ENCODE measurements around the gene CYP2U1.
"Not testable (repeated sequence)": the region's sequence is repeated elsewhere in the genome, so short reads cannot be mapped to it uniquely, and the experiment has no call there.

CYP2U1 gene

DNA sequence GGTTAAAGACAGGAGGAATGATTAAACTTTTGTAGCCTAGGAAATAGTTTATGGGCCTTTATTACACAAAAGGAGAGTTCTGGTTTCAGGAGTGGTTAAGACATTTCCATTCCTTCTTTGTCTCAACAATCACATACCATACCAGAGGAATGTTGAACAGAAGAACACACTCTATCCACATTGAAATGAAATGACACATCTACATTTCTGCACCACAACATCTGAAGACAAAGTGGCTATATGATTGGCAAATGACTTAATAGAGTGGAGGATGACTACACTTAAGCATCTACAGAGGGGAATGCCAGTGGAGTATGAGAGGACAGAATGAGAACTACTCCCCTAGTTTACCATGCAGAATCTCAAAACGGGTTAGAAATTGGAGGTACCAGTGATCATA is 8.0 kb downstream of the CYP2U1 start:
- H3K36me3 Mint-ChIP-seq (ENCODE audit: low read depth), result no peaks in the 10 kb centered on the region
- intact Hi-C loops (cut with micrococcal nuclease), result no loop called here
- no peak overlapping the region for H3K4me3 Mint-ChIP-seq
- no peaks in the 10 kb centered on the region for H3K9me3 Mint-ChIP-seq
- no peaks in the 10 kb centered on the region for H3K27me3 Mint-ChIP-seq
- no peak overlapping the region for H3K27ac Mint-ChIP-seq
- H3K4me1 Mint-ChIP-seq (ENCODE audit: low read depth), result peaks cover 5% of the 10 kb centered on the region

DNA sequence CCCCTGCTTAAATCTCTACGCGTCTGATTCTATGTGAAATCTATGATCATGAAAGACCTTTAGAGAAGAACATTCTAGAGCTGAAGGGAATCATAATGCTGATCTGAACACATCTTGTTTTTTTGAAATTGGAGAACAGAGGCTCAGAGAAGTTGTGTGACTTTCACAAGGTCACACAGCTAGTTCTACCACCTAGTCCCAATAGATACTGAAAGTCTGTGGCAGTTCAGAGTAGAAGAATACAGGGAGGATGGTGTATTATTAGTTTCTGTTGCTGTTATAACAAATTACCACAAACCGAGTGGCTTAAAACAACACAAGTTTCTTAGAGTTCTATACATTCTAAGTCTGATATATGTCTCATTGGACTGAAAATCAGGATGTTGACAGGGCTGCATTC is 14.5 kb downstream of the CYP2U1 start:
- H3K4me3 Mint-ChIP-seq, result no peak overlapping the region
- intact Hi-C loops (cut with micrococcal nuclease), result no loop called here
- no peak overlapping the region for H3K27ac Mint-ChIP-seq
- no peaks in the 10 kb centered on the region for H3K9me3 Mint-ChIP-seq
- no peaks in the 10 kb centered on the region for H3K27me3 Mint-ChIP-seq
- H3K36me3 Mint-ChIP-seq (ENCODE audit: low read depth), result no peaks in the 10 kb centered on the region
- no peaks in the 10 kb centered on the region for H3K4me1 Mint-ChIP-seq (ENCODE audit: low read depth)

DNA sequence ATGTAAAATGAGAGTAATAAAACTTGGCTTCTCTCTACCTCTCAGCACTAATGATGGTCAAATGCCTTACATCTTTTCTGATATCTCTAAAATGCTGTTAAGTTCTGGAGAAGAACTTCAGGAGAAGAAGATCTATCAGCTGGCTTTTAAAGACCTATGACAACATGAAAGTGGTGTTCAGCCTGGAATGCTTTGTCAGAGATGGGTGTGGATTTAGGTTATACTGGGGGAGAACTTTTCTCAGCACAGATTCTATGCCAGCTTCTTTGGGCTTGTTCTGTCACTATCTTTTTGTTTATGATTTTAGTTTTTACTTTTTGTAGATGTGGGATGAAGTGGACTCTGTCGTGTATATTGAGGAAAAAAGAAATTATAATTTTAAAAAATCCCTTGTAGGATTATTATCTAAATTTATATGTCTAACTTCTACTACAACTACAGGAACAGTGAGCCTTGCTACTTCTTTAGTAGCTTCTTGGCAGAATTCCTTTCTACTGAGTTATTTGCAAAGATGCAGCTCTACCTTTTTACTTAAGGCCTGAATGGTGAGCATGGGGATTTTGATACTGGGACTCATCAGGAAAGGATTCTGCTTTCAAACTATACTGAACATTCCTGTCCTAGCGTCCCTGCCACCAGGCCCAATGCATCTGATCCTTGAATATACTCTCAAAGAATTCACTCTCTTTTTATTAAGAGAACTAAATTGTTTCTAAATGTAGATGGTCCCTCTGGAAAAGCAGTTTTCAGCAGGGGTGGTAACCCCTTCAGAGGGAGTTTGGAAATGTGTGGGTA is 19.6 kb downstream of the CYP2U1 start:
- no peak overlapping the region for H3K4me3 Mint-ChIP-seq

DNA sequence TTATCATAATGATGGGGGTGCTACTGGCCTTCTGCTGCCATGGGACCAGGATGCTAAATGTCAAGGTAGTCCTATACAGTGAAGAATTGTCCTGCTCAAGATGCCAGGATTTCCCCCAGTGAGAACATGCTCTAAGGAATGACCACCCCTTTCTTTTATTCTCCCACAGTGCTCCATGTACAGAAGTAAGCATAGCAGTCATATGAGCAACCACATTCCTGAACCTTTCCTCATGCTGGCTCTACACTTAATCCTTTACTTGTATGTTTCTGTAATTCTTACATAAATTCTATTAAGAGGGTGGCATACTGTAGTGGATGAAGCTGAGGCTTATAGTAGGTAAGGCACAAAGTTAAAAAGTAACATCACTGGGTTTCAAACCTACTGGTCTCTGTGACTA is 20.2 kb downstream of the CYP2U1 start:
- Mint-ChIP-seq H3K27me3 (no peaks in the 10 kb centered on the region), H3K4me1 (ENCODE audit: low read depth) (no peaks in the 10 kb centered on the region), H3K9me3 (peaks cover 17% of the 10 kb centered on the region), H3K4me3 (no peak overlapping the region), H3K36me3 (ENCODE audit: low read depth) (no peaks in the 10 kb centered on the region), H3K27ac (no peak overlapping the region)
- intact Hi-C loops (cut with micrococcal nuclease), result no loop called here

More for the DNA sequence above, 19.6 kb downstream of the CYP2U1 start:
- peaks cover 11% of the 10 kb centered on the region for H3K9me3 Mint-ChIP-seq
- H3K27ac Mint-ChIP-seq, result no peak overlapping the region
- no peaks in the 10 kb centered on the region for H3K27me3 Mint-ChIP-seq
- no peaks in the 10 kb centered on the region for H3K36me3 Mint-ChIP-seq (ENCODE audit: low read depth)
- no peaks in the 10 kb centered on the region for H3K4me1 Mint-ChIP-seq (ENCODE audit: low read depth)
- intact Hi-C loops (cut with micrococcal nuclease), result no loop called here

DNA sequence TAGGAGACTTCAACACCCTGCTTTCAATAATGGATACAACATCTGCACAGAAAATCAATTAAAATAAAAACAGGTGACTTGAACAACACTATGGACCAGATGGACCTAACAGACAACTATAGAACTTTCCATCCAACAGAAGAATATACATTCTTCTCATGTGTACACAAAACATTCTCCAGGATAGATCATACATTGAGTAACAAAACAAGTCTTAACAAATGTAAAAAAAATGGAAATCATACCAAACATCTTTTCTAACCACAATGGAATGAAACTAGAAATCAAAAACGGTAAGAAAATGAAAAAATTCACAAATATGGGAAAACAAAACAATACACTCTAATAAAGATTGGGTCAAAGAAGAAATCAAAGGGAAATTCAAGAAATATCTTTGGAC is 24.7 kb downstream of the CYP2U1 start:
- H3K27ac Mint-ChIP-seq, result no peak overlapping the region
- no peaks in the 10 kb centered on the region for H3K27me3 Mint-ChIP-seq
- no peaks in the 10 kb centered on the region for H3K4me1 Mint-ChIP-seq (ENCODE audit: low read depth)
- no peak overlapping the region for H3K4me3 Mint-ChIP-seq
- H3K36me3 Mint-ChIP-seq (ENCODE audit: low read depth), result no peaks in the 10 kb centered on the region
- intact Hi-C loops (cut with micrococcal nuclease), result no loop called here
- peaks cover 40% of the 10 kb centered on the region for H3K9me3 Mint-ChIP-seq

DNA sequence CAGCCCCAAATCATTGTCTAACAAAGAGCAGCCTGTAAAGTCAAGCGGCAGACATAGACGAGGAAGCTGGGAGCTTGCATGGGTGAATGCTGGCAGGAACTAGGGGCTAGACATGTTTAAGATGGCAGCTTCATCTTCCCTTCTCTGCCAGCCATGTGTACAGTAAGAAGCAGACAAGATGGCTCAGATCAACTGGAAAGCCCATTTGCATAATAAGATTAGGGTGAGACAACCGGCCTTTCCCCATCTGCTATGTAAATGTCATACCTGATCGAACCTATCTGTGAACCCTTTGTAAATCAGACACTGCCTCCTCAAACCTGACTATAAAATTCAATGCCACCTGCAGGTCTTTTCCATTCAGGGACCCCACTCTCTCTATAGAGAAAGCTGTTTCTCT is 35.6 kb downstream of the CYP2U1 start:
- intact Hi-C loops (cut with micrococcal nuclease), result no loop called here
- H3K27ac Mint-ChIP-seq, result no peak overlapping the region
- H3K4me1 Mint-ChIP-seq (ENCODE audit: low read depth), result no peaks in the 10 kb centered on the region
- H3K9me3 Mint-ChIP-seq, result peaks cover under 1% of the 10 kb centered on the region
- no peaks in the 10 kb centered on the region for H3K27me3 Mint-ChIP-seq
- no peak overlapping the region for H3K4me3 Mint-ChIP-seq
- H3K36me3 Mint-ChIP-seq (ENCODE audit: low read depth), result no peaks in the 10 kb centered on the region

DNA sequence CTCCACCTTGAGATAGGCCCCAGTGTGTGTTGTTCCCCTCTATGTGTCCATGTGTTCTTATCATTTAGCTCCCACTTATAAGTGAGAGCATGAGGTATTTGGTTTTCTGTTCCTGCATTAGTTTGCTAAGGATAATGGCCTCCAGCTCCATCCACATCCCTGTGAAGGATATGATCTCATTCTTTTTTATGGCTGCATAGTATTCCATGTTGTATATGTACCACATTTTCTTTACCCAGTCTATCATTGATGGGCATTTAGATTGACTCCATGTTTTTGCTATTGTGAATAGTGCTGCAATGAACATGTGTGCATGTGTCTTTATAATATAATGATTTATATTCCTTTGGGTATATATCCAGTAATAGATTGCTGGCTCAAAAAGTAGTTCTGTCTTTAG is 36.2 kb downstream of the CYP2U1 start:
- H3K27ac Mint-ChIP-seq; H3K4me3 Mint-ChIP-seq; H3K36me3 Mint-ChIP-seq (ENCODE audit: low read depth); H3K9me3 Mint-ChIP-seq; H3K4me1 Mint-ChIP-seq (ENCODE audit: low read depth); intact Hi-C loops (cut with micrococcal nuclease); H3K27me3 Mint-ChIP-seq: not testable (repeated sequence)

DNA sequence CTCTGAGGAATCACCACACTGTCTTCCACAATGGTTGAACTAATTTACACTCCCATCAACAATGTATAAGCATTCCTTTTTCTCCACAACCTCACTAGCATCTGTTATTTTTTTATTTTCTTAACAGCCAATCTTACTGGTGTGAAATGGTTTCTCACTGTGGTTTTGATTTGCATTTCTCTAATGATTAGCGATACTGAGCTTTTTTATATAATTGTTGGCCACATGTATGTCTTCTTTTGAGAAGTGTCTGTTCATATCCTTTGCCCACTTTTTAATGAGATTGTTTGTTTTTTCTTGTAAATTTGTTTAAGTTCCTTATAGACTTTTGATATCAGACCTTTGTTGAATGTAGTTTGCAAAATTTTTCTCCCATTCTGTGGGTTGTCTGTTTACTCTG is 36.6 kb downstream of the CYP2U1 start:
- intact Hi-C loops (cut with micrococcal nuclease); H3K27me3 Mint-ChIP-seq; H3K36me3 Mint-ChIP-seq (ENCODE audit: low read depth); H3K4me3 Mint-ChIP-seq; H3K4me1 Mint-ChIP-seq (ENCODE audit: low read depth); H3K9me3 Mint-ChIP-seq; H3K27ac Mint-ChIP-seq: not testable (repeated sequence)

DNA sequence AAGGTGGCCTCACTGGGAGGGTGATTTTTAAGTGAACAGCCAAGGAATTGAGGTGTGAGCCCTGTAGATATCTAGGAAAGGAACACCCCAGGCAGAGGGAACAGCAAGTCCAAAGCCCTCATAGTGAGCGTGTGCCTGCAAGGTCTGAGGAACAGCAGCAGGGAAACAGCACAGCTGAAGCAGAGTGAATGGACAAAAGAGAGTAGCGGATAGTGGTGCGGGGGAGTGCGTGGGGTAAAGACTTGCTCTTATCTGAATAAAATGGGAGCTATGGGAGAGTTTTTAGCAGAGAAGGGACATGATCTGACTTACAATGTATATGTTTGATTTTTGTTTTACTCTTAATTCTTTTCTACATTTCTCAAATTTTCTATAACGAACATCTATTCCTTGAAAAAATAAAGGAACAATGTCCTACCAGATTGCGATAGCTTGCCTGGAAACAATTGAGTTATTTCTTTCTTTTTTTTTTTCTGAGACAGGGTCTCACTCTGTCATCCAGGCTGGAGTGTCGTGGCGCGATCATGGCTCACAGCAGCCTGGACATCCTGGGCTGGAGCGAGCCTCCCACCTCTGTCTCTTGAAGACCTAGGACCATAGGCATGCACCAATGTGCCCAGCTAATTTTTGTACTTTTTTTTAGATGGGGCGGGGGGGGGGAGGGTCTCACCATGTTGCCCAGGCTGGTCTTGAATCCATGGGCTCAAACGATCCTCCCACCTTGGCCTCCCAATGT is 38.9 kb downstream of the CYP2U1 start:
- Mint-ChIP-seq H3K9me3 (peaks cover 11% of the 10 kb centered on the region), H3K27me3 (peaks cover 1% of the 10 kb centered on the region), H3K27ac (no peak overlapping the region), H3K36me3 (ENCODE audit: low read depth) (no peaks in the 10 kb centered on the region), H3K4me1 (ENCODE audit: low read depth) (peaks cover 5% of the 10 kb centered on the region), H3K4me3 (no peak overlapping the region)
- intact Hi-C loops (cut with micrococcal nuclease), result no loop called here

DNA sequence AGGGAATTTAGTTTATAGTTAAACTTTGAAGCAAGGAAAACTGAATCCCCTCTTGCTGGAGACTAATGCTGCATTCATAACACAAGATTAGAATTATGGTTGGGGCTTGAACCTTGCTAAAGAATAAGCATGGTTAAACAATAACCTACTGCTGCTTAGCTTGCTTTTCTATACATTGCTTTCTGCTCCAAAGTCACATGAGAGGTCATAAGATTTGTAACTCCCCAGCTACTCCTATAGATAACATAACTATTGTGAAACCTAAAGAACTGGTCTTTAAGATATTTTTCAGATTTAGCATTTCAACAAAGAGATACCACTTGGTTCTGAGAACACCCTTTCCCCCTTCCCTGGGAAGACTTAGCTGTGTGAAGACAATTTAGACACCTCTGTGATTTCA is 41.3 kb downstream of the CYP2U1 start:
- Mint-ChIP-seq H3K27me3 (peaks cover 1% of the 10 kb centered on the region), H3K27ac (no peak overlapping the region), H3K9me3 (peaks cover 18% of the 10 kb centered on the region), H3K4me1 (ENCODE audit: low read depth) (peaks cover 5% of the 10 kb centered on the region), H3K36me3 (ENCODE audit: low read depth) (no peaks in the 10 kb centered on the region), H3K4me3 (no peak overlapping the region)
- intact Hi-C loops (cut with micrococcal nuclease), result no loop called here

DNA sequence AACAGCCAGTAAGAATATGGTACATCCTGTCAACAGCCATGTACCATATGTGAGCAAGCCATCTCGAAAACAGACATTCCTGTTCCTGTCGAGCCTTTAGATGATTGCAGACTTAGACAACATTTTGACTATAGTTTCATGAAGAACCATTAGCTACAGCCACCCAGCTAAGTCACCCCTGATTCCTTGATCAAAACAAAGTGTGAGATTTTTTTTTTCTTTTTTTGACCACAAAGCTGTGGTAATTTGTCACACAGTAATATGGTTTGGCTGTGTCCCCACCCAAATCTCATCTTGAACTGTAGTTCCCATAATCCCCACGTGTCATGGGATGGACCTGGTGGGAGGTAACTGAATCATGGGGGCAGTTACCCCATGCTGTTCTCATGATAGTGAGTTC is 43.2 kb downstream of the CYP2U1 start:
- Mint-ChIP-seq H3K4me1 (ENCODE audit: low read depth) (peaks cover 5% of the 10 kb centered on the region), H3K9me3 (peaks cover 18% of the 10 kb centered on the region), H3K36me3 (ENCODE audit: low read depth) (no peaks in the 10 kb centered on the region), H3K4me3 (no peak overlapping the region), H3K27me3 (peaks cover 1% of the 10 kb centered on the region), H3K27ac (no peak overlapping the region)
- intact Hi-C loops (cut with micrococcal nuclease), result no loop called here

DNA sequence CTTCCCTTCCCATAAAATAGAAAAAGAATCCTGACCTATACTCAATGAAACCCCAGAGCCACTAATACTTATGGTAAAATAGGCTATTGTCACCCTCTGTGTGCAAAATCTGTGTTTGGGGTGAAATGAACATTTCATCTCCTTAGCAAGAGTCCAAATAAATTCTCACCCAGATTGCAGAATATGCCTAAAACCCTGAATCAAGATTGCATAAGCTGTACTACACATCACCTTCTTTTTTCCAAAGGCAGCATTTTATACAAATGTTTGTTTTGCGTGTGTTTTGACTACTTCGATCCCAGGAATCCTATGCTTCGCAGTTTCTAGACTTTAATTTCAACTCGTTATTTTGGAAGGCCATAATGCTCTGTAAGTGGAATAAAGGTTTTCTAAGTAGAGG is 46.1 kb downstream of the CYP2U1 start:
- Mint-ChIP-seq H3K36me3 (ENCODE audit: low read depth) (no peaks in the 10 kb centered on the region), H3K4me1 (ENCODE audit: low read depth) (peaks cover 5% of the 10 kb centered on the region), H3K27ac (no peak overlapping the region), H3K27me3 (peaks cover 1% of the 10 kb centered on the region), H3K9me3 (peaks cover 27% of the 10 kb centered on the region), H3K4me3 (no peak overlapping the region)
- intact Hi-C loops (cut with micrococcal nuclease), result no loop called here

DNA sequence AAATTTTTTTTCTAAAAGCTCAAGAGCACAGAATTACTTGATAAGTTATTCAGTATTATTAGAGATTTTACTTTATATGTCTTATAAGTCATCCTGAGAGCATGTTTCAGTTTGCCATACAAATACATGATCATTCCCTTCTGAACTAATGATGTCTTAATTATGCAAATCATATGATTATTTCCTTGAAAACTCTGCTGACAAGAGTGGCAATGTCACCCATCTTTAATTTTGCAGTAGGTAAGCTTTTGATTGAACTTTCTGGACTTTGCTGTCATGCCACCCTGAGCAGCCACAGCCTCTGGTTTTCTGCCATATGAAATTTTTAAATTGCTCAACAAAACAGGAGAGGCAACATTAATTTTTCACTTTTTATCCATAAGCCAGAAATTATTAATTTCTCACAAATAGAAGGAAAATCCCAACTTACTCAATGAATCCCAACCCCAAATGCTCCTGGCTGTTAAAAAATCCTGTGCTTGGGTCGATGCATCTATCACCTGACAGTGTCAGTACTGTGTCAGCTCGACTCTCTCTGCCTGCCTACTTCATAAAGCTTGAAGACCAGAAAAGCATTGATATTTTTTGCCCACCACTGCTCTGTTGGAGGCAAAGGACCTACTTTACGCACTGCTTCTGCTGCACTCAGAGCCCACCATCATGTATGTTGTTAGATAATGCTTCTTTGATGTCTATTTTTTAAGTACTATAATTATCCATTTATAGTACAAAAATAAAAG is 46.8 kb downstream of the CYP2U1 start:
- Mint-ChIP-seq H3K27ac (no peak overlapping the region), H3K27me3 (no peaks in the 10 kb centered on the region), H3K4me3 (no peak overlapping the region), H3K36me3 (ENCODE audit: low read depth) (no peaks in the 10 kb centered on the region), H3K9me3 (peaks cover 27% of the 10 kb centered on the region), H3K4me1 (ENCODE audit: low read depth) (peaks cover 5% of the 10 kb centered on the region)
- intact Hi-C loops (cut with micrococcal nuclease), result no loop called here

DNA sequence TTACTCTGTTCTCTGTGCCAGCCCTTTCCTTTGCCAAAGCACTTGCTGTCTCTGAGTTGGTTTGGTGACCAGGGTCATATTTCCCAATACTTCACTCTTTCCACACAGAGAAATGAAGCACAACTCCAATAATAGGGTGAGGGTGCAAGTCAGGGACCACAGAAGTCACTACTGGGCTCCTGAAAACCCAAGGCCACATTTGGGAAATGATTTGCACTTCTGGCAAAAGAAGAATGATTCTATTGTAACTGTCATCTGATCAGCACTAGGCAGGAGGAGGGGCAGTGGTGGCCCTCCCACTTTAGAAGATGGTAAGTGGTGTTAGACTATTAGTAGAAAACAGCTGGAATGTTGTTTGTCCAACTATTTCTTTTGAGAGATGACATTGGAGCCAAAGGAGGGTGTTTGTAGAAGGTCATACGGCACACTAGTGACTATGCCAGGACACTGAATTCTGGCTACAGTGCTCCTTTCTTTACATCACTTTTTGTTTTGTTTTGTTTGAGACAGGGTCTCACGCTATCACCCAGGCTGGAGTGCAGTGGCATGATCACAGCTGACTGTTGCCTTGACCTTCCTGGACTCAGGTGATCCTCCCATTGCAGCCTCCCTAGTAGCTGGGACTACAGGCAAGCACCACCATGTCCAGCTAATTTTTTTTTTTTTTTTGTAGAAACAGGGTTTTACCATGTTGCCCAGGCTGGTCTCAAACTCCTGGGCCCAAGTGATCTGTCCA is 47.5 kb downstream of the CYP2U1 start:
- intact Hi-C loops (cut with micrococcal nuclease), result no loop called here
- H3K4me3 Mint-ChIP-seq, result no peak overlapping the region
- H3K27me3 Mint-ChIP-seq, result no peaks in the 10 kb centered on the region
- peaks cover 5% of the 10 kb centered on the region for H3K4me1 Mint-ChIP-seq (ENCODE audit: low read depth)
- no peak overlapping the region for H3K27ac Mint-ChIP-seq
- no peaks in the 10 kb centered on the region for H3K36me3 Mint-ChIP-seq (ENCODE audit: low read depth)
- H3K9me3 Mint-ChIP-seq, result peaks cover 27% of the 10 kb centered on the region
